Keratinocyte (primary cell): ENCODE data around the gene PNMA1. TPM values are rescaled to one million over a fixed set of nuclear protein-coding genes. Genes with fewer than 3 reads are reported as not detected.

Source experiments
- DNase-seq: peaks from one replicate; pipeline ENCODE4 v3.0.0-alpha.2; 2011; ENCODE audit warnings: low read depth, missing footprints, low spot score
- FAIRE-seq: peaks from 2 replicates; lab custom pipeline; 2011; peaks lifted over from hg19 to GRCh38; lab: Jason Lieb, UNC
- H2AFZ ChIP-seq: 2 replicates; pipeline ENCODE4 v1.6.0; 2012; ENCODE audit warnings: low read length, control low read depth, inconsistent platforms; ENCODE audit not compliant: control insufficient read depth
- H3K27ac ChIP-seq: 2 replicates; pipeline ENCODE4 v1.5.1; 2011; ENCODE audit warnings: low read length; ENCODE audit not compliant: control insufficient read depth, insufficient read depth
- H3K27me3 ChIP-seq: 3 replicates; pipeline ENCODE4 v1.6.0; 2011; ENCODE audit warnings: low read length; ENCODE audit not compliant: control insufficient read depth, insufficient read depth; ENCODE audit errors: extremely low read depth
- H3K36me3 ChIP-seq, 2 experiments: 2 replicates in 1 of 2; 3 replicates in 1 of 2; pipeline ENCODE4 v1.5.1; 2011; ENCODE audit warnings: low read length in 2 of 2, mild to moderate bottlenecking in 1 of 2; ENCODE audit not compliant: control insufficient read depth in 2 of 2, insufficient read depth in 2 of 2; ENCODE audit errors: extremely low read depth in 1 of 2
- H3K4me1 ChIP-seq: 3 replicates; pipeline ENCODE4 v1.5.1; 2011; ENCODE audit warnings: low read length; ENCODE audit not compliant: control insufficient read depth, insufficient read depth; ENCODE audit errors: extremely low read depth
- H3K4me2 ChIP-seq: 3 replicates; pipeline ENCODE4 v1.6.0; 2011; ENCODE audit warnings: low read depth, low read length; ENCODE audit not compliant: control insufficient read depth, insufficient read depth; ENCODE audit errors: extremely low read depth
- H3K4me3 ChIP-seq, 3 experiments: fragments of 200-600 bp in 1 of 3; sonication (generic) in 1 of 3; 2 replicates in 2 of 3; 3 replicates in 1 of 3; pipeline ENCODE4 v1.5.1; 2011 to 2016; ENCODE audit warnings: low read length in 3 of 3, mild to moderate bottlenecking in 3 of 3, control low read depth in 2 of 3, inconsistent platforms in 1 of 3, low read depth in 1 of 3, mixed read lengths in 1 of 3, mixed run types in 1 of 3, moderate library complexity in 1 of 3; ENCODE audit not compliant: control insufficient read depth in 2 of 3, insufficient read depth in 2 of 3; ENCODE audit errors: extremely low read depth in 1 of 3
- H3K79me2 ChIP-seq: 2 replicates; pipeline ENCODE4 v1.6.0; 2012; ENCODE audit warnings: low read length; ENCODE audit not compliant: control insufficient read depth, insufficient read depth
- H3K9ac ChIP-seq: 3 replicates; pipeline ENCODE4 v1.6.0; 2011; ENCODE audit warnings: low read length; ENCODE audit not compliant: control insufficient read depth, insufficient read depth; ENCODE audit errors: extremely low read depth
- H3K9me1 ChIP-seq: 3 replicates; pipeline ENCODE4 v1.6.0; 2011; ENCODE audit warnings: low read length; ENCODE audit not compliant: control insufficient read depth, insufficient read depth; ENCODE audit errors: extremely low read depth
- H3K9me3 ChIP-seq: 2 replicates; pipeline ENCODE4 v1.5.1; 2012; ENCODE audit warnings: low read depth, low read length; ENCODE audit not compliant: control insufficient read depth
- H4K20me1 ChIP-seq: 3 replicates; pipeline ENCODE4 v1.6.0; 2011; ENCODE audit warnings: low read length; ENCODE audit not compliant: control insufficient read depth, insufficient read depth; ENCODE audit errors: extremely low read depth
- EZH2 ChIP-seq: IDR thresholded peaks from one replicate; pipeline ENCODE4 v1.6.1; 2012; ENCODE audit warnings: inconsistent platforms, mild to moderate bottlenecking, low read length, moderate library complexity
- dilution Hi-C: fragments of 300-500 bp; cut with MboI; formaldehyde crosslinking; loops from one replicate; pipeline ENCODE4 v1.7.0; 2020; ENCODE audit warnings: low sequenced_read_pairs; ENCODE audit not compliant: extremely low pct_ligation_motif_present
- polyA plus RNA-seq, 5 experiments: library from polyadenylated mRNA; depleted of rRNA in 3 of 5; stranded (reverse) in 3 of 5; stranded (forward) in 1 of 5; unstranded in 1 of 5; fragments of >200 nt; gene quantifications; 1 replicate in 1 of 5; 2 replicates in 3 of 5; 3 replicates in 1 of 5; pipeline versions ENCODE4 v1.2.1 to v1.2.3, GENCODE V29; 2011 to 2012; ENCODE audit warnings: missing spikeins in 2 of 5, low read depth in 1 of 5, low replicate concordance in 1 of 5
- TF ChIP-seq, protein P1 (sequence below), 3 experiments: IDR thresholded peaks in 1 of 3; conservative IDR thresholded peaks in 1 of 3; optimal IDR thresholded peaks in 1 of 3; 2 replicates in 2 of 3; 3 replicates in 1 of 3; pipeline versions ENCODE3 to v1.5.1; 2011; ENCODE audit warnings: low read length in 3 of 3, mild to moderate bottlenecking in 3 of 3, moderate library complexity in 2 of 3, control low read depth in 1 of 3, inconsistent platforms in 1 of 3; ENCODE audit not compliant: insufficient read depth in 2 of 3; ENCODE audit errors: extremely low read depth in 1 of 3

The PNMA1 gene
- polyA plus RNA-seq, 1 donor (not counting 4 experiments of a cell fraction or from before 2014, with no cell fraction given) = 8.2 TPM

DNA sequence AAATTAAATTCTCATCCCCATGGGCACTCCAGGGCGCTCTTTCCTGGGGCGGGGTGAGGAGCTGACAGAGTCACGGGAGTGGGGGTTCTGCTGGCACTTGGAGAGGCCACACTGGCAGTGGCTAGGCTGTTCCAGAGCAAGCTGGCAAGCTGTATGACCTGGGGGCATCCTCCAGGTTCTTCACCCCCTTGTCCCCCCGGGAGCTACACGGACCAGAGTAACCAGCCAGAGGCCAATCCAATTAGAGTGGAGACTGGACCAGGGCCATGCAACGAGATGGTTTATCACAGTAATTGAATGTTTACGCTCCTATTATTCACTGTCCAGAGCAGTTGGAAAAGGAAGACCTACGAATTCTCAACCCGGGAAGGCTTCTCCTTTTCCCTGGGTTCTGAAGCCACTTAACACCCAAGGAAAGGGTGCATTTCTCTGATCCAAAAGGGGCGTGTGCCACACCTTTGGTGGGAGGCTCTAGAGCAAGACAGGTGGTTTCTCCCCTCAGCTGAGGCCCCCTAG is 43.8 kb upstream of the PNMA1 start:
- H4K20me1 ChIP-seq = no peaks in the 10 kb centered on the region

DNA sequence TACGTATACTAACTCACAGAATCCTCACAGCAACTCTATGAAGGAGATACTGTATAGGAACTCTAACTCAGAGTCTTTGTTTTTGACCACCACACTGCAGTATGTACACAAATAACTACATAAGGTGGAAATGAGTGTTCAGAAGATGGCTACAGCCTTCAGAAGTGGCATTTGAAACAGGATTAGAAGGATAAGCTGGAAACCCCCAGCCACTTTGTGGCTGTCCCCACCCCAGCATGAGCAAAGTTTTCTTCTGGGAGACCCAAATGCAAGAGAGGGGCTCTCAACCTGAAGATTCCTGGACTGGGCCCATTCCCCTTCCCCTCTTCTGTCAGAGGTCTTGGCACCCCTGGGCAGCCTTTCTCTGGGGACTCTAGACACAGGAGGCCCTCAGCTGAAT is 43.2 kb upstream of the PNMA1 start:
- H3K27me3 ChIP-seq = no peaks in the 10 kb centered on the region
- no peaks in the 10 kb centered on the region for H3K9me3 ChIP-seq
- TF ChIP-seq EZH2 = no peak
- TF ChIP-seq, protein P1, sequence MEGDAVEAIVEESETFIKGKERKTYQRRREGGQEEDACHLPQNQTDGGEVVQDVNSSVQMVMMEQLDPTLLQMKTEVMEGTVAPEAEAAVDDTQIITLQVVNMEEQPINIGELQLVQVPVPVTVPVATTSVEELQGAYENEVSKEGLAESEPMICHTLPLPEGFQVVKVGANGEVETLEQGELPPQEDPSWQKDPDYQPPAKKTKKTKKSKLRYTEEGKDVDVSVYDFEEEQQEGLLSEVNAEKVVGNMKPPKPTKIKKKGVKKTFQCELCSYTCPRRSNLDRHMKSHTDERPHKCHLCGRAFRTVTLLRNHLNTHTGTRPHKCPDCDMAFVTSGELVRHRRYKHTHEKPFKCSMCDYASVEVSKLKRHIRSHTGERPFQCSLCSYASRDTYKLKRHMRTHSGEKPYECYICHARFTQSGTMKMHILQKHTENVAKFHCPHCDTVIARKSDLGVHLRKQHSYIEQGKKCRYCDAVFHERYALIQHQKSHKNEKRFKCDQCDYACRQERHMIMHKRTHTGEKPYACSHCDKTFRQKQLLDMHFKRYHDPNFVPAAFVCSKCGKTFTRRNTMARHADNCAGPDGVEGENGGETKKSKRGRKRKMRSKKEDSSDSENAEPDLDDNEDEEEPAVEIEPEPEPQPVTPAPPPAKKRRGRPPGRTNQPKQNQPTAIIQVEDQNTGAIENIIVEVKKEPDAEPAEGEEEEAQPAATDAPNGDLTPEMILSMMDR (optimal IDR thresholded peaks at IDR 0.05 in 1 of 3, IDR thresholded peaks at IDR 0.05 in 1 of 3, conservative IDR thresholded peaks at IDR 0.05 in 1 of 3; ENCODE audit: extremely low read depth in 1 of 3, insufficient read depth in 2 of 3, low read length in 3 of 3) = no peak
- H4K20me1 ChIP-seq = no peaks in the 10 kb centered on the region
- peak overlapping the region; percentile 98 for H3K27ac ChIP-seq
- FAIRE-seq (no peak), DNase-seq (no peak)
- H2AFZ ChIP-seq = no peak overlapping the region
- H3K9ac ChIP-seq = peak overlapping the region; percentile 96
- H3K4me2 ChIP-seq = peak overlapping the region; percentile 100
- H3K79me2 ChIP-seq = peaks cover 75% of the 10 kb centered on the region
- H3K4me1 ChIP-seq = peaks cover 77% of the 10 kb centered on the region
- dilution Hi-C loops = no loop called here
- peaks cover 6% of the 10 kb centered on the region for H3K9me1 ChIP-seq
- peak overlapping the region; percentile 76 to 89 (median 88) for H3K4me3 ChIP-seq
- H3K36me3 ChIP-seq = peaks cover 0 to 9% of the 10 kb centered on the region in 2 experiments

More for the DNA sequence above, 43.8 kb upstream of the PNMA1 start:
- H2AFZ ChIP-seq = no peak overlapping the region
- H3K4me1 ChIP-seq = peaks cover 76% of the 10 kb centered on the region
- H3K4me3 ChIP-seq = peak overlapping the region; percentile 76 to 89 (median 88)
- dilution Hi-C loops = no loop called here
- no peaks in the 10 kb centered on the region for H3K27me3 ChIP-seq
- DNase-seq (no peak), FAIRE-seq (no peak)
- H3K9ac ChIP-seq = peak overlapping the region; percentile 96
- peaks cover 2% of the 10 kb centered on the region for H3K9me1 ChIP-seq
- peak overlapping the region; percentile 100 for H3K4me2 ChIP-seq
- H3K27ac ChIP-seq = peak overlapping the region; percentile 98
- TF ChIP-seq, protein P1 (optimal IDR thresholded peaks at IDR 0.05 in 1 of 3, IDR thresholded peaks at IDR 0.05 in 1 of 3, conservative IDR thresholded peaks at IDR 0.05 in 1 of 3; ENCODE audit: extremely low read depth in 1 of 3, insufficient read depth in 2 of 3, low read length in 3 of 3) = no peak
- peaks cover 75% of the 10 kb centered on the region for H3K79me2 ChIP-seq
- H3K36me3 ChIP-seq = peaks cover 0 to 9% of the 10 kb centered on the region in 2 experiments
- no peaks in the 10 kb centered on the region for H3K9me3 ChIP-seq
